Measurements from ENCODE around the gene NRP1.

The NRP1 gene

DNA sequence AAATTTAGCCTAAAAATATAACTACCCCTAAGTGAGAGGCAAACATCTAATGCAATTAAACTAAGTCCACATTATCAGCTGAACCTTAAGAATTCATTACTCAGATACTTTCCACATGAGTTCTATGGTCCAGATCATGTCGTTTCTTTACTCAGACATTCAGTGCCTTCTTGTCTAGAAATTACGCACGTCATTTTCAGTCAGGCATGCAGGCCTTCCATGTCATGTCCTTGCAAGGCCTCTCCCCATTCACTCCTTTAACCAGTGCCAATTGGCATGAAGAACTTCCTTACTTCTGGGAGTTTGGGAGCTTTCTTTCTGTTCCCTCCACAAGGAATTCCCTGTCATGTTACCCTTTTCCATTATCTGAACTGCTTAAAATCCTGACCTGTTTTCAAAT, 118.8 kb downstream of the NRP1 start:
- DNase-seq (ENCODE audit: insufficient read length, low spot score) (no peak), FAIRE-seq (no peak)
- TF ChIP-seq, protein P1, sequence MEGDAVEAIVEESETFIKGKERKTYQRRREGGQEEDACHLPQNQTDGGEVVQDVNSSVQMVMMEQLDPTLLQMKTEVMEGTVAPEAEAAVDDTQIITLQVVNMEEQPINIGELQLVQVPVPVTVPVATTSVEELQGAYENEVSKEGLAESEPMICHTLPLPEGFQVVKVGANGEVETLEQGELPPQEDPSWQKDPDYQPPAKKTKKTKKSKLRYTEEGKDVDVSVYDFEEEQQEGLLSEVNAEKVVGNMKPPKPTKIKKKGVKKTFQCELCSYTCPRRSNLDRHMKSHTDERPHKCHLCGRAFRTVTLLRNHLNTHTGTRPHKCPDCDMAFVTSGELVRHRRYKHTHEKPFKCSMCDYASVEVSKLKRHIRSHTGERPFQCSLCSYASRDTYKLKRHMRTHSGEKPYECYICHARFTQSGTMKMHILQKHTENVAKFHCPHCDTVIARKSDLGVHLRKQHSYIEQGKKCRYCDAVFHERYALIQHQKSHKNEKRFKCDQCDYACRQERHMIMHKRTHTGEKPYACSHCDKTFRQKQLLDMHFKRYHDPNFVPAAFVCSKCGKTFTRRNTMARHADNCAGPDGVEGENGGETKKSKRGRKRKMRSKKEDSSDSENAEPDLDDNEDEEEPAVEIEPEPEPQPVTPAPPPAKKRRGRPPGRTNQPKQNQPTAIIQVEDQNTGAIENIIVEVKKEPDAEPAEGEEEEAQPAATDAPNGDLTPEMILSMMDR (IDR thresholded peaks at IDR 0.05; ENCODE audit: insufficient read depth, missing control alignments): no peak

DNA sequence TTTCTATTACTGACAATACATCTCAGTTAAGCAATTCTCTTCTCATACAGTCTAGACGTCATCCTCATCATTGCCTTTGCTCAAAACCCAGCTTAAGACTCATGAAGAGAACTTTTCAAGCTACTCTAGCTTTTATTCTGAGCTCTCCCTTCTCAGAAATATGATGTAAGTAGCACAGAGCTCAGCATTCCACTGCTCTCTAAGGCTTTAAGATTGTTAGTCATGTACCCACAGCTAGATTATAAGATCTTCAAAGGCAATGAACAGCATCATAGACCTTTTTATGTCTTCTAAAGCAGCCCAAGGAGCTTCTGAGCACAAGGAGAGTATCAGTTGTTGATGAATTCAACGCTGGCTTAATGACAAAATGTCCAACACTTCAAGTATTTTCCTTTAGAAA, 119.3 kb downstream of the NRP1 start:
- DNase-seq (ENCODE audit: insufficient read length, low spot score) (no peak), FAIRE-seq (no peak)
- TF ChIP-seq, protein P1 (IDR thresholded peaks at IDR 0.05; ENCODE audit: insufficient read depth, missing control alignments): no peak

DNA sequence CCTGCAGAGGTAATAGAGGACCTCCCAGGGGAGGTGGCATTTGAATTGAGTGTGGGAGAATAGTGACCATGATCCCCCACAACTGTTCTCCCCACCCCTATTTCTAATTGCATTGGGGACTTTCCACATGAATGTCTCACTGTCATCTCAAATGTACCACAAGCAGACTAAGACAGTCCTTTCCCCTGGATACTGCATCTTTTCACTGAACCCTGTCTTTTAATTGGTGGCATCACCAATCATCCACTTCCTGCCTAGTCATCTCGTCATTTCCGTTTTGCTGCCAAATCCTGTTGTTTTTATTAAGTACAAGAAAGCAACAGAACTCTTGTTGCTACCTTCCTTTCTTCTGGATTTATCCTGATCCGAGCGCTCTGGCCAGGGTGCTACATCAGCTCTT, 120.3 kb downstream of the NRP1 start:
- TF ChIP-seq, protein P1 (IDR thresholded peaks at IDR 0.05; ENCODE audit: insufficient read depth, missing control alignments): no peak
- DNase-seq (ENCODE audit: insufficient read length, low spot score) (no peak), FAIRE-seq (no peak)

DNA sequence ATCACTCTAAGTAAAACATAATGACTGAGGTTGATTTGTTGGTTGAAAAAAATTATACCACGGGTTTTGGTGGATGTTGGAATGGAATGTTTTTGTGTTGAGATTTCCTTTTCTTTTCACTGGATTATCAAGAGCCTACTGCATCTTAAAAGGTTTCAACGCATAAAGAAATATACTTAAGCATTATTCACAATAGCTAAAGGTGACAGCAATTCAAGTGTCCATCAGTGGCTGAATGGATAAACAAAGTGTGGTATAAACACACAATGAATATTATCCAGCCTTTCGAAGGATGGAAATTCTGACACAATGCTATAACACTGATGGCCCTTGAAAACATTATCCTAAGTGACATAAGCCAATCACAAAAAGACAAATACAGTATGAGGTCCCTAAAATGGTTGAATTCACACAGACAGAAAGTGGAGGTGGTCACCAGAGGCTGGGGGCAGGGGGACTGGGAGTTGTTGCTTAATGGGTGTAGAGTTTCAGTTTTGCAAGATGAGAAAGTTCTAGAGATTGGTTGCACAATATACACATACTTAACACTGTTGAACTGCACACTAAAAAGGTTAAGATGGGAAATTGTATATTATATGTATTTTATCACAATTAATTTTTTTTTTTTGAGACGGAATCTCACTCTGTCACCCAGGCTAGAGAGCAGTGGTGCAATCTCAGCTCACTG, 122.3 kb downstream of the NRP1 start:
- TF ChIP-seq, protein P1 (IDR thresholded peaks at IDR 0.05; ENCODE audit: insufficient read depth, missing control alignments): no peak
- FAIRE-seq (no peak), DNase-seq (ENCODE audit: insufficient read length, low spot score) (no peak)

DNA sequence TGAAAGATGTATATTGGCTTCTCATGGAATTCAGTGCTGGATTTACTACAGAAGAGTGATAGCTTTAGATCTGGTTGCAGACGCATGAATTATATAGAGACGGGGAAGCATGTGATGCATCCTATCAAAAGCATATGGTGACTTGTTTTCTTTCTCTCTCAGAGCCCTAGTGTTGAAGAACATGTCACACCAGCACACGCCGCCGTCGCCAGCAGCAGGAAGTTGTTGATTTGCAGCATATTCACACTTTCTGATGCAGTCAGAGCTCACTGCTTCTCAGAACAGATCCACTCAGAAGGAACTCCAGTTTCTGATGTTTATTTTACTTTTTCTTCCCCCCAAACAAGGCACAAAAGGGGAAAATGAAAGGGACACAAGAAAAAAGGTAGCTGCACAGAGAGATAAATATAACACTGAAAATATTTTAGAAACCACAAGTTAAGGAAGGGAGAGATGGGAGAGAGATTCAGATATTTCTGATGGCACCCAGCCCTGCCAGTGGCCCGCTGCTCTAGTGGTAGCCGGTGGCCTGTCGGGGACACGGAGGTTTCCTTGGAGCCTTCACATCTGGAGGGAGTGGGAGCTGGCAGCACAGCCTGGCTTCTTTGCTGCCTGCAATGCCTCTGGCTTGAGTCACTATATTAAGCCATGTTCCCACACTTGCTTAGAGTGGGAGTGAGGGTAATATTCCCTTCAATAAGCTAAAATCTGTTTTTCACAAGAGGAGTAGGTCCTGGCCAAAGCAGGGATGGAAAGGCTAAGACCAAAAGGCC, 123.2 kb downstream of the NRP1 start:
- FAIRE-seq: no peak
- TF ChIP-seq, protein P1 (IDR thresholded peaks at IDR 0.05; ENCODE audit: insufficient read depth, missing control alignments): no peak
- DNase-seq (ENCODE audit: insufficient read length, low spot score): no peak

DNA sequence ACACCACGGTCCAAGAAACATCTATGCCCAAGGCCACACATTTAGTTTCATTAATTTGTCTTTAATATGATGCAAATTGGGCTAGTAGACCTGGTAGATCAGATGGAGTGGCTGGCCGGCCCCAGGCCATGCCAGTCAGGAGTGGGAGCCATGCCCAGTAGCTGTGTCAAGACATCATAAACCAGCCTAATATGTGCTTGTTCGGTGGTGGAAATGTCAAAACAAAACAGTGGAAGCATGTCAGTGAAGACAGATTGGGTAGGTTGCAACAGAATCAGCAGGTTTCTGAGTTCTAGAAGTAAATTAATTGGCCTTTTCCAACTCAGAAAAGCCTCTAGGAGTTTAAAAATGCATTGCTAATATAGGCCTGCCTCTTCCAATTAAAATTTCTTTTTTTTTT, 124.7 kb downstream of the NRP1 start:
- FAIRE-seq (no peak), DNase-seq (ENCODE audit: insufficient read length, low spot score) (no peak)
- TF ChIP-seq, protein P1 (IDR thresholded peaks at IDR 0.05; ENCODE audit: insufficient read depth, missing control alignments): no peak

DNA sequence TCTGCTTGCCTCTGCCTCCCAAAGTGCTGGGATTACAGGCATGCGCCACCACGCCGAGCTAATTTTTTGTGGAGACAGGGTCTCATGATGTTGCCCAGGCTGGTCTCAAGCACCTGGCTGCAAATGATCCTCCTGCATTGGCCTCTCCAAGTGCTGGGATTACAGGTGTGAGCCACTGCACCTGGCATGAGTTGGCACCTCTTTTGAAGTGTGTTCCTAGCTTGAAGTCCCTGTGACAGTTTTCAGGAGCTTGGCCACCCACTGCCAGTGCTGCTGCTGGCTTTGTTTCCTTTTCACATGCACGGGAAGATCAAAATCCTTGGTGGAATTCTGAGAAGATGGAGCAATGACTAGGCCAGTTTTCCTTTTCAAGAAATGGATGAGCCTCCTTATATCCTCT, 126.3 kb downstream of the NRP1 start:
- DNase-seq (ENCODE audit: insufficient read length, low spot score) (no peak), FAIRE-seq (no peak)
- TF ChIP-seq, protein P1 (IDR thresholded peaks at IDR 0.05; ENCODE audit: insufficient read depth, missing control alignments): no peak
